OCI-LY7 (cell line): Measurements from ENCODE around the gene SLC27A5.
"Not testable (repeated sequence)": the region's sequence is repeated elsewhere in the genome, so short reads cannot be mapped to it uniquely, and the experiment has no call there.

Source experiments
- EZH2phosphoT487 ChIP-seq: fragments of 200-600 bp; sonication (generic); IDR thresholded peaks from 2 replicates; pipeline ENCODE4 v1.6.1; 2018; ENCODE audit warnings: low read depth, borderline replicate concordance, mild to moderate bottlenecking, mixed run types, antibody characterized with exemption, low read length, moderate library complexity, mixed read lengths
- TF ChIP-seq, protein P1 (sequence below): fragments of 200-600 bp; sonication (generic); conservative IDR thresholded peaks from 2 replicates; pipeline ENCODE4 v1.5.1; 2014; ENCODE audit warnings: mild to moderate bottlenecking, antibody characterized with exemption, low read length, moderate library complexity, mixed read lengths

DNA sequence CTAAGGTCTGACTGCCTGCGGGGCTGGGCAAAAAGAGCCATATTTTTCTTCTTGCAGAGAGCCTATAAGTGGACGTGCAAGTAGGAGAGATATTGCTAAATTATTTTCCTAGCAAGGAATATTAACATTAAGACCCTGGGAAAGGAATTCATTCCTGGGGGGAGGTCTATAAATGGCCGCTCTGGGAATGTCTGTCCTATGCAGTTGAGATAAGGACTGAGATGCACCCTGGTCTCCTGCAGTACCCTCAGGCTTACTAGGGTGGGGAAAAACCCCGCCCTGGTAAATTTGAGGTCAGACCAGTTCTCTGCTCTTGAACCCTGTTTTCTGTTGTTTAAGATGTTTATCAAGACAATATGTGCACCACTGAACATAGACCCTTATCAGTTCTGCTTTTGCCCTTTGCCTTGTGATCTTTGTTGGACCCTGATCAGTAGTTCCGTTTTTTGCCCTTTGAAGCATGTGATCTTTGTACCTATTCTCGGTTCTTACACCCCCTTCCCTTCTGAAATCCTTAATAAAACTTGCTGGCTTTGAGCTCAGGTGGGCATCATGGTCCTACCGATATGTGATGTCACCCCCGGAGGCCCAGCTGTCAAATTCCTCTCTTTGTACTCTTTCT lies 4.1 kb downstream of the SLC27A5 start:
- TF ChIP-seq, protein P1, sequence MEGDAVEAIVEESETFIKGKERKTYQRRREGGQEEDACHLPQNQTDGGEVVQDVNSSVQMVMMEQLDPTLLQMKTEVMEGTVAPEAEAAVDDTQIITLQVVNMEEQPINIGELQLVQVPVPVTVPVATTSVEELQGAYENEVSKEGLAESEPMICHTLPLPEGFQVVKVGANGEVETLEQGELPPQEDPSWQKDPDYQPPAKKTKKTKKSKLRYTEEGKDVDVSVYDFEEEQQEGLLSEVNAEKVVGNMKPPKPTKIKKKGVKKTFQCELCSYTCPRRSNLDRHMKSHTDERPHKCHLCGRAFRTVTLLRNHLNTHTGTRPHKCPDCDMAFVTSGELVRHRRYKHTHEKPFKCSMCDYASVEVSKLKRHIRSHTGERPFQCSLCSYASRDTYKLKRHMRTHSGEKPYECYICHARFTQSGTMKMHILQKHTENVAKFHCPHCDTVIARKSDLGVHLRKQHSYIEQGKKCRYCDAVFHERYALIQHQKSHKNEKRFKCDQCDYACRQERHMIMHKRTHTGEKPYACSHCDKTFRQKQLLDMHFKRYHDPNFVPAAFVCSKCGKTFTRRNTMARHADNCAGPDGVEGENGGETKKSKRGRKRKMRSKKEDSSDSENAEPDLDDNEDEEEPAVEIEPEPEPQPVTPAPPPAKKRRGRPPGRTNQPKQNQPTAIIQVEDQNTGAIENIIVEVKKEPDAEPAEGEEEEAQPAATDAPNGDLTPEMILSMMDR, result not testable (repeated sequence)
- TF ChIP-seq EZH2phosphoT487, result not testable (repeated sequence)
